ENCODE data around the gene PIK3C2B.

PIK3C2B gene

GRCh38 chr1:204478172-204478899, 16.3 kb downstream of the PIK3C2B start:
- no peak for DNase-seq (ENCODE audit: low read depth)

DNA sequence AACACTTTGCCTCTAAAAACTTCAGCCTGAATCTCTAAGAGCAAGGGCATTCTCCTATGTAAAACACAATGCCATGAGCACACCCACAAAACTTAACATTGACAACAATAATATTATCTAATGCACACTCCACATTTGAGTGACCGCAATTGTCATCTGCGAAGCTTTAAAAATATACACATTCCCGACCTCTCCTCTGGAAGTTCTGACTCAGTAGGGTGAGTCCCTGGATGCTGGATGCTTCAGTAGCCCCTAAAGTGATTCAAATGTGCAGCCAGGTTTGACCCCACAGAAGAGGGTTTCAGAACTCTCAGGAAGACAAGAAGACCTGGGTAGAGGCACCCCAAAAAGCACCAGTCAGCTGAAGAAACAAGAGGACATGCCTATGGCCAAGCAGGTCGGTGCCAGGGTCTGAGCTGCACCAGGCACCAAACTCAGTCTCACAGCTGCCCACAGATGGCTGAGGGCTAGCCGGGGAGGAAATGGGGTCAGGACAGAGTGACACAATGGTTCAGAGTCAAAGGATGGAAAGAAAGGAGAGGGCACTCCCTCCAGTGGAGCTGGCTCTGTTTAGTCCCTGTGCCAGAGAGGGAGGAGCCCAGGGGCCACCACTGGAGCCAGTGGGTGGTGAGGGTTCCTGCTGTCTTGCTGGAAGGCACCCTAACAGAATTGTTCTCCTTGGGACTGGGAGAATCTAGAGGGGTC, 17.4 kb downstream of the PIK3C2B start:
- DNase-seq (ENCODE audit: low read depth), result no peak

- no peak for DNase-seq (ENCODE audit: low read depth)
Observed at GRCh38 chr1:204476563-204476962, 18.0 kb downstream of the PIK3C2B start.

- DNase-seq (ENCODE audit: low read depth), result no peak
Observed at GRCh38 chr1:204475656-204476432, 18.8 kb downstream of the PIK3C2B start.

GRCh38 chr1:204473400-204473965, 21.1 kb downstream of the PIK3C2B start:
- DNase-seq (ENCODE audit: low read depth), result no peak

DNA sequence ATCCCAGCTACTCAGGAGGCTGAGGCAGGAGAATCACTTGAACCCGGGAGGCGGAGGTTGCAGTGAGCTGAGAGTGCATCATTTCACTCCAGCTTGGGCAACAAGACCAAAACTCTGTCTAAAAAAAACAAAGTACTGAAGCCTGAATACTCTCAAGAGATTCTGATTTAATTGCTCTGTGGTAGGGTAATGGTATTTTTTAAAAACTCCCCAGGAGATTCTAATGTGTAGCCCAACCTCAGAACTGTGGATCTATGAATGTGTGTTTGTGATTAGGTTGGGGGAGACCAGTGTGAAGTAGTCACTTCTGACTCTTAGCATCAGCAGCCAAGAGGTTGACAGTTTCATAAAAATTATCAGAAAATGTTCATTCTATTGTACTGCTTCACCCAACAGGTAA, 21.9 kb downstream of the PIK3C2B start:
- DNase-seq (ENCODE audit: low read depth), result no peak

DNA sequence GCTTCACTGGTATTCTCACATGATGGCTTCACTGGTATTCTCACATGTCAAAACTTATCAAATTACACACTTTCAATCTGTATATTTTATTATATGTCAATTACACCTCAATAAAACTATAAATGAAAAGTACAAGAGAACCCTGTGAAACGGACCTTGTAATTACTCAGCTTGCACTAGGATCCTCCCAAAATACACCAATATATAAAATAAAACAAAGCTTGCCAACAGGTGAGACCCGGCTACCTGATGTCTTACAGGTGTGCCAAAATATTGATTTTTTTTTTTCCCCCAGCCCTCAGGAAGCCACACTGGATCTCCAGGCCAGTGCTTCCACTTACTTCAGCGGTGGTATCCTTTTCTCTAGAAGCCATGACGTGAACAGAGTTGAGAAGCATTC, 22.9 kb downstream of the PIK3C2B start:
- no peak for DNase-seq (ENCODE audit: low read depth)

DNA sequence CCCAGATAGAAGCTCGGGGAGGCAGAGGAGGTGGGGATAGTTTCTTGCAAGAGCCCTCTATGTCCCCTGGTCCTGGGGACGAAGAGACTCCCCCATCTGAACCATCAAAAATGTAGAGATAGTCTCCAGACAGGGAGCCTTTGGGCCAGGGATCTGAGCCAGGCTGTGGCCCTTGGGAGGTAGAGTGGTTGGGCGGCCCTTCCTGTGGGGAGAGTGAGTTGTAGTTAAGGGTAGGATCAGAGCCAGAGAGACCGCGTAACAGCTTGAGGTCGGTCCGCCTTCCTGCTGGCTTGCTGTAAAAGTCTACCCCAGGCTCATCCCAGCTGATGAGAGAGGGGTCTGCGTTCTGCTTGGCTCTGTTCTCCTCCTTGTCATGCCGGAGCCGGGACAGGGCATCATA, 25.3 kb downstream of the PIK3C2B start:
- DNase-seq (ENCODE audit: low read depth), result no peak

DNA sequence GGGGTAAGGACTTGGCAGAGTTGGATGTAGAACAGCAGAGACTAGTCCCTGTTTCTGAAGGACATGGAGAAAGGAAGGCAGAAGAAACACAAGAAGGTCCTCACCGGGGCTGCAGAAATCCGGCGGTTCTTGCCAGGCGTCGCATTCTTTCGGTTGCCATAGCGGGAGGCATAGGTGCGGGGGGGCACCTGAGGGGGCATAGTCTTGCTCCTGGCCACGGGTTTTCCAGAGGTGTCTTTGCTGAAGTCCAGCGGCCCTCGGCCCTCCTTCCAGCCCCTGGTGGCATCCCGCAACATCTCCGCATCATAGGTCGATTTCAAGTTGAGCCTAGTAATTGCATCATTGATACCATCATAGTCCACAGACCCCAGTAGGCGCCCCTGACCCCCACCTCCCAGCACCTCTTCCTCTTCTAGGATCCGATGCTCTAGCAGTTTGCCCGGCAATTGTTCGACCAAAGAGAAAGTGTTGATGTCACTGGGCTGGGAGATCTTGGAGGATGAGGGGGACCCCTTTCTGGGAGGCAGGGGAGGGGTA, 25.8 kb downstream of the PIK3C2B start:
- no peak for DNase-seq (ENCODE audit: low read depth)

DNA sequence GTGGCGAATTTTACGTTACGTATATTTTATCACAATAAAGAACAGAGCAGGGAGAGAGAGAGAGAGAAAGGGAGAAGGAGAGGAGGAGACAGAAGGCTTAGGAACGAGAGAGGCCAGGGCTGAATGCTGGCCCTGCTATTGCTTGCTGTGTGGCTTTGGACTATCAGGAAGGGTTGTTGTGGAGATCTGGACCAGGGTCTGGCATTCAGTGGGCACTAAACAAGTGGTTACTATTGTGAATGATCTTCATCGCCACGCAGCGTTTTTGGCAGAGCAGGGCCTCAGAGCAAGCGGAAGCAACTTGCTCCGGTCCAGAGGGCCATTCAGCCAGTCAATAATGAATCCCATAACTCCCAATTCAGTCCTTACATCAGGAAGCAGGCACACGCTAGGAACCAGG, 26.4 kb downstream of the PIK3C2B start:
- no peak for DNase-seq (ENCODE audit: low read depth)

- DNase-seq (ENCODE audit: low read depth), result no peak
Observed at GRCh38 chr1:204466416-204467405, 27.9 kb downstream of the PIK3C2B start.

GRCh38 chr1:204465546-204466415, 28.8 kb downstream of the PIK3C2B start:
- no peak for DNase-seq (ENCODE audit: low read depth)

DNA sequence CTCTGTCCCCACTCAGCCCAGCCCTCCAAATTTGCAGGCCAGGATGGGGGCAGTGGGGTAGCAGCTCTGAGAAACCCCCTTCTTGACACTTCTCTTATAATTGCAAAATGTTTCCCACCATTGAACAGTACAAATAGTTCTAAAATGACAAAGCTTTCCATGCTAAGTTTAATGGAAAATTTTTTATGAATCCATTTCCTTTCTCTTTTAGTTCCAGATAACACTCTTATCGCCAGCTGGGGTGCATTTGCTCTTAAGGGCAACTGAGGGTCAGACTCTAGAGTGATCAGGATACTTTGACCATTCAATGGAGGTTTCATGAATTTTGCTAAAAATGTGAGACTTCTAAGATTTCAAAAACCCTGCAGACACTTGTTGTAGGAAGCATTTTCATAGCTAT, 29.9 kb downstream of the PIK3C2B start:
- no peak for DNase-seq (ENCODE audit: low read depth)

DNA sequence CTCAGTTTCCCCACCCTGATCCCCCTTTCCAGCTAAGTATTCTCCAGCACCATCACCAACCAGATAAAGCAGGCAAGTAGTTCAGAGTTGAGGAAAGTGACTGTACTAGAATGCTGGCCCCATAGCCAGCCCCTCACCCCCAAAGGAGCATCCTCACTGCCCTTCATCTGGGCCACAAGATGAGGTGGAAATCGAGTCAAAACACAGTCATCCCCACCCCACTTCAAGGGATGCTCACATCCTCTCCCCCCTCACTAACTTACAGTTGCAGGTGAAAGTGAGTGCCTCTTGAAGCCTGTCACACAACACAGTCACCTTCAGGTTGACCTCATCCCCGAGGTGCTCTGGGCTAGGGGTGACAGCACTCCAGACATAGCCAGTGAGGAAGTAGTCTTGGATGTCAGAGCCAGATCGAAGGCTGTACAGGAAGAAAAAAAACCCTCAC, 30.4 kb downstream of the PIK3C2B start:
- DNase-seq (ENCODE audit: low read depth), result no peak

- no peak for DNase-seq (ENCODE audit: low read depth)
Observed at GRCh38 chr1:204463125-204464060, 31.2 kb downstream of the PIK3C2B start.

DNA sequence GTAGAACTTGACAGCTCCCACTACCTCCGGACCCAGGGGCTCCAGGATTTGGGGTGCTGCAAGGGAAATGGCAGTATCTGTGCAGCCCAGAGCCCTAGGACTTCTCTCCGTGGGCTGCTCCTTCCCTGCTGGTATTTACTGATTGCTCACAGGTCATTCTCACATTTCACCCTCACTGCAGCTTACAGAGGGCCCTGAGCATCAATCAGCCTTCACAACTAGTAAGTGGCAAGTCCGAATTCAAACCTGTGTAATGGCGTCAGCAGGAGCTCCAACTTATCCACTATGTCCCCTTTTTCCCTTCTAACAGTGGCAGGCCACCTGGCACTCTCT, 32.4 kb downstream of the PIK3C2B start:
- no peak for DNase-seq (ENCODE audit: low read depth)

DNA sequence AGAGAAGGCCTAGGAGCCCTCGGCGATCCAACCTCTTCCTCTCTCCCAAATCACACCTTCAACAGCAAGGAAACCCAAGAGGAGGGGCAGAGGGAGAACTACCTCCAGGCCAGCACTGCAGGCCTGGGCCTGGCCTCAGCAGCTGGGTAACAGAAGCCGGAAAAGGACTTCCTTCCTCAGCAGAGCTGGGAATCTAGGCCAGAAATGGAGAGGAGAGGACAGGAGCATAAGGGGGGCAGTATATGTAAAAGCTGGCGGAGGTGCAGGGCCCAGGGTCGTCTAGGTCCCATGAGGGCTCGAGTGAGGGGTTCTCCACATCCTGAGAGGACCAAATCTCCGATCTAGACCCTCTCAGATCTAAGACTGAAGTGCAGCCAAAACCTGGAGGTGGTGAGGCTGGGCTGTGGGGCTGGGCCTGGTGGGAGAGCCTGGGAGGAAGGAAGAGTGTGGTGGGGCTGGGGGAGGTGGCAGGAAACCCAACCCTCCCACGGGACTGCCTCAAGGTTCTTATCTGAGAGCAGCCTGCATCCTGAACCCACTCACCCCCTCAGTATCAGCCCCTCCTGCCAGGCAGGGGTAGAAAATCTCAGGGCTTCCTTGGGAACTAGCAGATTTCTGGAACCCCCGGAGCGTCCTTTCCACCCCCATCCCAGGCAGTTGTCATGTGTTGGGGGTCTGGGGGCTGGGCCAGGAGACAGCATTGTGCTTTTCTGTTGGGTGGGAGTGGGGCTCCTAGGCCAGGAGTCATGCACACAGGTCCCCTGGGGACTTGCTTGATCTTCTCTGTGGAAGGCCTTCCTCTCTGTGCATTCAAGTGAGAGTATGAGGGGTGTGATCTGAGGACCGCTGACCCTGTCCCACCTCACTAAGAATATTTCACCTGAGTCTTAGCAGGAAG, 33.0 kb downstream of the PIK3C2B start:
- DNase-seq (ENCODE audit: low read depth), result no peak

DNA sequence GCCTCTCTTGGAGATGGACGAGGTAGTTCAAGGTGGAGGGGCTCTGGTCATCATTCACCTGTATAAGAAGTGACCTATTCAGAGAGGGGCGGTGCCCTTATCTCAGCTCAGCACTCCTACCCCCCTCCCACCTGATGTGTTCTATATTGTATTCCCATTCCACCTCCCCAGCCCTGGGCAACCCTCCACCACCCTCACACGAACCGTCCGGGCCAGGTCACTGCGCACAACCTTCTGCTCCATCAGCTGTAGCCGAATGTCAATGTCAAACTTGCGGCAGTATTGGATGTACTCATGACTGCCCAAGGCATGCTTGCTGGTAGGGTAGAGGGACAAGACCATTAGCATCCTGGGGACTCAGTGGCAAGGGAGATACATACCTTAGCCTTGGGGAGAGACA, 34.3 kb downstream of the PIK3C2B start:
- DNase-seq (ENCODE audit: low read depth), result no peak

All from HS-5 (cell line).